SK-N-MC (cell line): Measurements from ENCODE around the gene TGFBRAP1.

Experiments
- EZH2 ChIP-seq: fragments of 200-600 bp; sonication (generic); IDR thresholded peaks from one replicate; pipeline ENCODE4 v1.6.1; 2017; ENCODE audit warnings: antibody characterized with exemption
- FOXP2 ChIP-seq: optimal IDR thresholded peaks from 2 replicates; pipeline ENCODE3; 2011; ENCODE audit warnings: mild to moderate bottlenecking, moderate library complexity; ENCODE audit not compliant: insufficient read depth; ENCODE audit errors: extremely low read length, control extremely low read depth
- POLR2AphosphoS5 ChIP-seq: IDR thresholded peaks from 2 replicates; pipeline ENCODE4 v1.6.1; 2012; ENCODE audit warnings: mild to moderate bottlenecking, low read depth, low read length, borderline replicate concordance

DNA sequence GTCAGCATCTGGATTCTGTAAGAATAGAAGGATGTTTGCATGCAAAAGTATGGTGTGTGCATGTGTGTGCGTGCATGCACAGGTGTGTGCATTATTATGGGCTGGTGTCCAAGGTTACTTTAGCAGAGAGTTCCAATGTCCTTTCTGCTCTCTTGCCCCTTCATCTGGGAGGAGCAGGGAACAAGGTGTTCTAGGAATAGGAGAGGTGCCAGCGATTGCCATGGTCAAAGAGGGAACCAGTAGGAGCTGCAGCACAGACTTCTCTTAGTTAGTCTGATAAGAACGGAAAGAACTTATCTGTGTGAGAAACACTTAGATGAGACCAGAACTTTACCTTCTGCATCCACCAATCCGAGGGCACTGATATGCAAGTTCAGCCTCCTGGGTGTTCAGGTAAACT, 79.6 kb downstream of the TGFBRAP1 start:
- TF ChIP-seq EZH2 (no peak), POLR2AphosphoS5 (no peak), FOXP2 (no peak)
